Retinal pigment epithelial cell (primary cell): ENCODE measurements around the gene INPP5K.
"Not testable (repeated sequence)": the region's sequence is repeated elsewhere in the genome, so short reads cannot be mapped to it uniquely, and the experiment has no call there.

Experiments used
- DNase-seq: peaks from one replicate; pipeline ENCODE4 v3.0.0-alpha.2; 2010; ENCODE audit warnings: low read depth
- H3K4me3 ChIP-seq: 2 replicates; pipeline ENCODE4 v1.5.1; 2011; ENCODE audit warnings: mild to moderate bottlenecking, low read length, control low read depth, moderate library complexity
- TF ChIP-seq, protein P1 (sequence below): conservative IDR thresholded peaks from 2 replicates; pipeline ENCODE4 v1.5.1; 2011; ENCODE audit warnings: low read depth, low read length, control low read depth, inconsistent platforms

INPP5K gene

DNA sequence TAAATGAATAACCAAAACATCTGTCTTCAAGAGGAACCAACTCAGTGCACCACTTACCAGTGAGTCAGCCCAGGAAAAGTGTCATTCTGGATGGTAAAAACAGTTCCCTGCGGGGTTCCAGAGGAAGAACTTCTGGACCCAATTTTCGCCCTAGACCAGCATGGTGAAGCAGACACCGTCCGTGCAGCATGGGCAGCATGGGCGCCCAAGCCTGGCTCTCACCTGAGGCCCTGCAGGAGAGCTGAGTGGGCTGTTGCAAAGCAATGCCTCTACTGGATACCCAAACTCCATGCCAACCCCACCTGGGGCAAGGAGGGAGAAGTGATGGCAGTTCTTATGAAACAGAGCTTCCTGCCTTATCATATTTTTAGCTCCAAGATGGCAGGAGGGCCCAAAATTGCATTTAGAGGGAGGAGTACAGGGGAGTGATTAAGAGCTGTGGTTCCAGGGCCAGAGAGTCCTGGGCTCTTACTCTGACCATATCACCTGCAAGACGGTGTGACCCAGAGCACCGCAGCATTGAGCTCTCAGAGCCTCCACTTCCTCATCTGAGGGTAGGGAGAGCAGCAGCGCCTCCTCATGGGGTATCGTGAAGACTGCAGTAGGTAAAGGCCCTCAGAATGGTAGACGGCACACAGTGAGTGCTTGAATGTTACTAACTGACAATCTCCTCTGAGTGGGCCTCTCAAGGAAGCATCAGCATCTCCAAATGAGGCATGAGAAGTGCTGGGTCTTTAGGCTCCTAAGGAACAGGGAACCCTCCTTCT, 16.6 kb upstream of the INPP5K start:
- H3K4me3 ChIP-seq = no peak overlapping the region
- DNase-seq = no peak
- TF ChIP-seq, protein P1, sequence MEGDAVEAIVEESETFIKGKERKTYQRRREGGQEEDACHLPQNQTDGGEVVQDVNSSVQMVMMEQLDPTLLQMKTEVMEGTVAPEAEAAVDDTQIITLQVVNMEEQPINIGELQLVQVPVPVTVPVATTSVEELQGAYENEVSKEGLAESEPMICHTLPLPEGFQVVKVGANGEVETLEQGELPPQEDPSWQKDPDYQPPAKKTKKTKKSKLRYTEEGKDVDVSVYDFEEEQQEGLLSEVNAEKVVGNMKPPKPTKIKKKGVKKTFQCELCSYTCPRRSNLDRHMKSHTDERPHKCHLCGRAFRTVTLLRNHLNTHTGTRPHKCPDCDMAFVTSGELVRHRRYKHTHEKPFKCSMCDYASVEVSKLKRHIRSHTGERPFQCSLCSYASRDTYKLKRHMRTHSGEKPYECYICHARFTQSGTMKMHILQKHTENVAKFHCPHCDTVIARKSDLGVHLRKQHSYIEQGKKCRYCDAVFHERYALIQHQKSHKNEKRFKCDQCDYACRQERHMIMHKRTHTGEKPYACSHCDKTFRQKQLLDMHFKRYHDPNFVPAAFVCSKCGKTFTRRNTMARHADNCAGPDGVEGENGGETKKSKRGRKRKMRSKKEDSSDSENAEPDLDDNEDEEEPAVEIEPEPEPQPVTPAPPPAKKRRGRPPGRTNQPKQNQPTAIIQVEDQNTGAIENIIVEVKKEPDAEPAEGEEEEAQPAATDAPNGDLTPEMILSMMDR = peak; percentile 47

DNA sequence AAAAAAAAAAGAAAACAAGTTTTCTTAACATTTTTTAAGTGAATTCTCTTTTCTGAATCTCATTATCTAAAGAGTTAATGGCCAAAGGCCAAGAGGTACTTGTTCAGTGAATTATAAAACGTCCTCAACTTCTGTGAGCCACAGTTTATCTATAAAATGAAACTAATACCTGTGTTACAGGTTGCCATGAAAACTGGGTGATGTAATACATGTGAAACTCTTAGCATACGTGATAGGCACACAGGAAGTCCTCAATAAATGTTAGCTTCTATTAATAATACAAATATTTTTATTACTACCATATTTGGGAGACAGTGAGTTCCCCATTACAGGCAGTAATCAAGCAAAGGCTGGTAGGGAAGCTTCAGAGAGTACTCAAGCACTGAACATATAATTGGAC, 13.5 kb upstream of the INPP5K start:
- DNase-seq = no peak
- H3K4me3 ChIP-seq = no peak overlapping the region
- TF ChIP-seq, protein P1 = no peak

DNA sequence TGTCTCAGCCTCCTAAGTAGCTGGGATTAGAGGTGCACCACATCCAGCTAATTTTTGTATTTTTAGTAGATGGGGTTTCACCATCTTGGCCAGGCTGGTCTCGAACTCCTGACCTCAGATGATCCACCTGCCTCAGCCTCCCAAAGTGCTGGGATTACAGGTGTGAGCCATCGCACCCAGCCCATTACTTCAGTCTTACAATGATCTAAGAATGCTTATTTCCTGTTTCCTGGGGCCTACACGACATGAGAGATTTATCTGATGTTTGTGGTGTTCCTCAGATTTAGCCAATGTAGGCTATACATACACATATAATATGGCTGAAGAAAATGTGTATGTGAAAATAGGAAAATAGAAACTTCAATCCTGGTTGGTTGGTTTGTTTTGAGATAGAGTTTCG, 10.5 kb upstream of the INPP5K start:
- not testable (repeated sequence) for DNase-seq, H3K4me3 ChIP-seq

DNA sequence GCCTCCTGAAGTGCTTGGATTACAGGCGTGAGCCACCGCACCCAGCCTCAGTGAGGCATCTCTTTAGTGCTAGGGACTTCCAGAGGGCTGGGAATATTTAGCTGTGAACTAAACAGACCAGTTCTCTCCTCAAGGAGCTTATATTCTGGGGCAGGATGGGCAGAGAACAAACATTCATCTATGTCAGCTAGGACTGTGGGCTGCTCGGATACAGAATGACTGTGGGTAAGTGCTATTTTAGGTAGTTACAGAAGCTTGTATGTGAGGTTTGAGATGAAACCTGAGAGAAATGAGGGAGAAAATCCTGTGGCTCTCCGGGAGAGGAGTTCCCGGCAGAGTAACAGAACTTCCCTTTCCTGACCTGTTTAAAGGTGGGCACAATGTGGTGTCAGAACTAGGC, 6.2 kb upstream of the INPP5K start:
- TF ChIP-seq, protein P1 = no peak
- DNase-seq = no peak
- H3K4me3 ChIP-seq = no peak overlapping the region

DNA sequence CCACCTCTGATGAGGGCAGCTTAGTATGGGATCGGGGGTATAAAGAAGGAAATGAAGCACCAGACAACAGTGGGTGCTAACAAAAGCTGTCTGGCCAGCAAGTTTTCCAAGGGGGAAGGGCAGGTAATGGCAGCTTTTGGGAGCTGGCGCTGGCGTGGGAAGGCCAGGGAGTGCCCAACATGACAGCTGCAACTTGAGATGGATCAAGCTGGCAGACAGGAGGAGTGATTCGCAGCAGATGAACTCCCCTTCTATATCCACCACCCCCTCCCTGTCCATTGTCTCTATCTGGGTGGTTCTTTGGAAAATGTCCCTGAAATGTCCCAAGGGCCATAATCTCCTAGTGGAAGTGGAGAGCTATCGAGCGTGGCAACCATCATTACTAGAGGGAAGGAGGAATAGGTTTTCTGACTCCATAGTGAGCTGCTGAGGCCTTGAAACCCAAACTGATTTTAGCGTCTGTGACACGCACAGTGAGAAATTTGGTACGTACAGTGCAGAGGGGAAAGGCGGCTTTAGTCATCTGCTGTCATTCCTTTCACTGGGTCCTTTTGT, 4.8 kb upstream of the INPP5K start:
- DNase-seq = no peak
- TF ChIP-seq, protein P1 = no peak
- H3K4me3 ChIP-seq = no peak overlapping the region

DNA sequence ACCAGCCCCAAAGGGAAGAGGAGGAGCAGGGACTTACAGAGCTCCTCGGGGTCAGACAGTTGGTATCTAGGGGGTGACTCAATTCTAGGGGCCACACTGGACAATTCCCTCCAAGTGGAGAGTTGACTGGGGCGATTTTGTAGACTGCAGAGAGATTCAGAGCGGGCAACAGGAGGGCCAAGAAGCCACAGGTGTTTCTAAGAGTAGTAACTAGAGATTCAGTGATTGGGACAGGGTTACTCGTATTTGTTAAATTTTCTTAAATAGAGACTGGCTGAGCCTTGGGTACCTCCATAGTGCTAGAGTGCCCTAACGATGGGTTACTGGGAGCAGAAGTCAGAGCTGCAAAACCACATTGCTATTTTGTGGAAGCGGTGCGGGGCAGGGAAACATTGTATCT, 3.3 kb upstream of the INPP5K start:
- H3K4me3 ChIP-seq = no peak overlapping the region
- DNase-seq = no peak
- TF ChIP-seq, protein P1 = no peak

DNA sequence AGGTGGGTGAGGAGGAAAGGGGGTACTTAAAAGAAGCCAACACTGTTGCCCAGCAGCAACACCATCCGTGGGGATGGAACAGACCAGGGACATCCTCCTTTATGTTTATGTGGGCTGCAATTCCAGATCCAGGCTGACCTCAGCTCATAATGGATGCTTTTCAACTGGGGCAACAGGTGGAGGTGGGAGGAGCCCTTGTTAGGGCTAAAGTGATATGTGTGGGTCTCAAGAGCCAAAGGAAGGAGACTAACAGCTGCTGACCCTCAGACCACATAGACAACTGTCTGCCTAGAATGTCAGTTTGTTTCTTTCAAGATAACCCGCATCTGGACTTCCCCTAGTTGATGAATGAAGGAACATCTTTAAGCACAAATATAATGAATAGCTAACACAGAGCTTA, 2.0 kb upstream of the INPP5K start:
- TF ChIP-seq, protein P1 = no peak

More for the DNA sequence above, 2.0 kb upstream of the INPP5K start:
- H3K4me3 ChIP-seq = no peak overlapping the region
- DNase-seq = no peak
